EH (cell line): ENCODE measurements around the gene CHRNA7.
"Not testable (repeated sequence)": the region's sequence is repeated elsewhere in the genome, so short reads cannot be mapped to it uniquely, and the experiment has no call there.

Source experiments
- DNase-seq: peaks from one replicate; pipeline ENCODE4 v3.0.0-alpha.2; 2015; ENCODE audit warnings: low read depth

Gene CHRNA7

DNA sequence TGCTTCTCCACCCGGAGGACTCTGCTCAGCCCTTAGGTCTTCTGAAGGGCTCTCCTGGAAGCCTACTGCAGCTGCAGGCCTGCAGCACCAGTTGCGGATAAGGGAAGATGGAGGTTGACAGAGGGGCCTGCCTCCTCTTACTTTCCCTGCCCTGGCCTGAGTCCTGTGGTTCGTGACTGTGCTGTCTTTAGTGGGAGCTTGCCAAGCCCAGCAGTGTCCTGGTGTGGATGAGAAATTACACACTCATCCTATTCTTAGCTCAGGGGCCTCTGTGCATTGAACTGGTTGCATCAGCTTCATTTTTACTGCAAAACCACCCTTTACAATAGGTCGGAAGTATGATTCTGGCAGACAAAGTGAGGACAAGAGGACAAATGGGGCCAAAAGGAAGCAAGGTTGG lies 163.5 kb downstream of the CHRNA7 start:
- DNase-seq: not testable (repeated sequence)

DNA sequence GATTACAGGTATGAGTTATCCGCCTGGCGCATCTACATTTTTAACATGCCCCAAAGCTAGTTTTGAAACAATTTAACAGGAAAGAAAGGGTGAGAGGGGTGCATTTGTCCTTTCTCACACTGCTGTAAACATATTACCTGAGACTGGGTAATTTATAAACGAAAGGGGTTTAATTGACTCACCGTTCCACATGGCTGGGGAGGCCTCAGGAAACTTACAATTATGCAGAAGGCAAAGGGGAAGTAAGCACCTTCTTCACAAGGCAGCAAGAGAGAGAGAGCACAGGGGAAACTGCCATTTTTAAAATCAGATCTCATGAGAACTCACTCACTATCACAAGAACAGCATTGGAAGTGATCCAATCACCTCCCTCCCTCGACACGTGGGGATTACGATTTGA lies 165.9 kb downstream of the CHRNA7 start:
- not testable (repeated sequence) for DNase-seq

DNA sequence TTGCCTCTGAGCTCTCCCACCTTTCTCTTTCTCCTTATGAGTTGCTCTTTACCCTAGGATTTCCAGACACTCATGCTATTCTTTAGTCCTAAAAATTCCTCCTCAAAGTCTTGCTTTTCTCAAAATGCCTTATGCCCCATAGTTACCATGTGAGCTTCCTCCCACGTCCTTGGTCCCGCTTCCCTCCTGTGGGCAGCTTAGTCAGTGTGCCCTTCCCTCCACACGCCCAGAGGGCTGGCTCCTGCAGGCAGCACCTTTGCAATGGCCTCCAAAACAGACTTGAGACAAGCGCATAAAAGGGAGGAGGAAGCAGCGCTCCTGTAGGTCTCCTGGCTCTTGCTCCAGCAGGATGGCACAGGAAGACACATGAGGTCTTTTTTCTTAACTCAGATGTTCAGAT lies 168.6 kb downstream of the CHRNA7 start:
- DNase-seq: not testable (repeated sequence)

DNA sequence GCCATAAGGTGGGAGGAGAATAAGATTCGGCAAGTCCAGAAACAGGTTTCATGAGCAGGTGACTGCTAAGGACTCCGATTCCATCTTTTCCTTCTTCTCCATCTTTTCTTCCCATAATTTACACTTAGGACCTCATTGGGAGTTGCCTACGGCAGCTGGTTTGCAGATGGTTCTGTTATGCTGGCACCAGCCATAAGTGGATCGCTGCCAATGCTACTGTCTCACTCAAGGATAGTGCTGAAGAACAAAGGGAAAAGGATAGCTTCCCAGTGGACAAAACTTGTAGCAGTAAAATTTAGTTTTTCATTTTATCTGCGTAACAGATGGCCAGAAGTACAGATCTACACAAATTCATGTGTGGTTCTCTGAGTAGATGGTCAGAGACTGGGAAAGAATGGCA lies 178.8 kb downstream of the CHRNA7 start:
- DNase-seq: not testable (repeated sequence)

DNA sequence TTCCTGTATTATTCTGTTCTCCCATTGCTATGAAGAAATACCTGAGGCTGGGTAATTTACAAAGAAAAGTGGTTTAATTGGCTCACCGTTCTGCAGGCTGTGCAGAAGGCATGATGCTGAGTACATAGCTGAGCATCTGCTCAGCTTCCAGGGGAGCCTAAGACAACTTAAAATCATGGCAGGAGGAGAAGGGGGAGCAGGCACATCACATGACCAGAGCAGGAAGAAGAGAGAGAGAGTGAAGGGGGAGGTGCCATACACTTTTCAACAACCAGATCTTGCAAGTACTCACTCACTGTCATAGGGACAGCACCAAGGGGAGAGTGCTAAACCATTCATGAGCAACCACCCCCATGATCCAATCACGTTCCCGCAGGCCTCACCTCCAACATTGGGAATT lies 188.4 kb downstream of the CHRNA7 start:
- DNase-seq: no peak
